ENCODE measurements around the gene HSPG2.
"Not testable (repeated sequence)": the region's sequence is repeated elsewhere in the genome, so short reads cannot be mapped to it uniquely, and the experiment has no call there.

Gene HSPG2

GRCh38 chr1:21911205-21912001 lies 25.7 kb downstream of the HSPG2 start:
- DNase-seq: no peak

- no peak for DNase-seq
Measured at GRCh38 chr1:21910558-21911204, 26.4 kb downstream of the HSPG2 start.

GRCh38 chr1:21909787-21910503 lies 27.2 kb downstream of the HSPG2 start:
- DNase-seq: no peak

GRCh38 chr1:21909286-21909759 lies 27.8 kb downstream of the HSPG2 start:
- no peak for DNase-seq

- DNase-seq: not testable (repeated sequence)
Measured at GRCh38 chr1:21907737-21908534, 29.2 kb downstream of the HSPG2 start.

- DNase-seq: no peak
Measured at GRCh38 chr1:21907079-21907418, 30.1 kb downstream of the HSPG2 start.

- DNase-seq: no peak
Measured at GRCh38 chr1:21906173-21907078, 30.7 kb downstream of the HSPG2 start.

GRCh38 chr1:21904704-21905520 lies 32.2 kb downstream of the HSPG2 start:
- no peak for DNase-seq

GRCh38 chr1:21904454-21904703 lies 32.7 kb downstream of the HSPG2 start:
- no peak for DNase-seq

GRCh38 chr1:21903638-21904453 lies 33.3 kb downstream of the HSPG2 start:
- DNase-seq: no peak

- DNase-seq: no peak
Measured at GRCh38 chr1:21902026-21903012, 34.8 kb downstream of the HSPG2 start.

- no peak for DNase-seq
Measured at GRCh38 chr1:21901473-21901847, 35.6 kb downstream of the HSPG2 start.

- no peak for DNase-seq
Measured at GRCh38 chr1:21900766-21901472, 36.2 kb downstream of the HSPG2 start.

GRCh38 chr1:21899987-21900386 lies 37.1 kb downstream of the HSPG2 start:
- no peak for DNase-seq

- no peak for DNase-seq
Measured at GRCh38 chr1:21899267-21899810, 37.8 kb downstream of the HSPG2 start.

GRCh38 chr1:21898326-21899200 lies 38.5 kb downstream of the HSPG2 start:
- no peak for DNase-seq

GRCh38 chr1:21897844-21898243 lies 39.3 kb downstream of the HSPG2 start:
- no peak for DNase-seq
